Right lung (tissue), 5 donors: ENCODE results near the gene SLF2. TPM values are rescaled to one million over a fixed set of nuclear protein-coding genes. Genes with fewer than 3 reads are reported as not detected.

Source experiments
- DNase-seq, 2 donors: peaks; one replicate each; pipeline ENCODE4 v3.0.0-alpha.2; 2013
- polyA plus RNA-seq, 5 donors: library from polyadenylated mRNA; unstranded; fragments of 120-200 nt; gene quantifications; one replicate each; pipeline versions ENCODE4 v1.2.1 to v1.2.3, GENCODE V29; 2013; ENCODE audit warnings: inconsistent platforms in 1 of 5, low replicate concordance in 1 of 5; ENCODE audit not compliant: insufficient read length in 5 of 5, insufficient read depth in 1 of 5

Gene SLF2
- polyA plus RNA-seq, 5 donors = 47.4 to 70.5 (median 57.0) TPM

DNA sequence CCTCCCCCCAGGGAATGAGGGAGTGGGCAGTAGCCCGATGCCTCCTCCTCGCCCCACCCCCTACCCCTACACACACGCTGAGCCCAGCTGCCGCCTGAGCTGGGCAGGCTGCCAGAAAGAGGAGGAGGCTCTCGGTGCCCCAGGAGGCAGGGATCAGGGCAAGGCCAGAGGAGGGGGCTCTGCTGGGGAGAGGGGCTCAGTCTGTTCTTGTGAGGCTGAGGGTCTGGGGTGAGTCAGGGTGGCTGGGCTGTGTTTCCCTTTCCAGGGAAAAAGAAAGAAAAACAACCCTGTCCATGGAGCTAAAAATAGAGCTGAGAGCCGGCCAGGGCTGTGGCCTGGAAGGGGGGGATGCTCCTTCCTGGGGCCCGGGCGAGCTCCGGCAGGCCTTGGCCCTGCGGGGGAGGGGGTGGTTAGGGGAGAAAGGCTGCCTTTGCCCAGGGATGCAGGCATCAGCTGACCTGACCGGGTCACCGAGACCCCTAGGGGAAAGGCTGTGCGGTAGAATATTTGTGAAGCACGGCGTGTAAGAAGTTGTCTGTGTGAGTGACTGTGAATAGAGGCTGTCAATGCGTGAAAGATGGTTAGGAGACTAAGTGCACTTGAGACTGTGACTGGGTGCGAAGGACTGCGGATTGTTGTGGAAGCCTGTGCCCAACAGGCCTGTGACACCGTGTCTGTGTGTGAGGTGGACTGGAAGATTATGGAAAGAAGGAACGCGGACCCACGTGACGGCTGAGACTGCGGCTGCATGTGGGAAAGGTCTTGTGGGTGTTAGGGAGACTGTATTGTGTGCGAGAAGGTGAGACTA lies 85.6 kb downstream of the SLF2 start:
- peak; percentile 92 to 93 for DNase-seq

DNA sequence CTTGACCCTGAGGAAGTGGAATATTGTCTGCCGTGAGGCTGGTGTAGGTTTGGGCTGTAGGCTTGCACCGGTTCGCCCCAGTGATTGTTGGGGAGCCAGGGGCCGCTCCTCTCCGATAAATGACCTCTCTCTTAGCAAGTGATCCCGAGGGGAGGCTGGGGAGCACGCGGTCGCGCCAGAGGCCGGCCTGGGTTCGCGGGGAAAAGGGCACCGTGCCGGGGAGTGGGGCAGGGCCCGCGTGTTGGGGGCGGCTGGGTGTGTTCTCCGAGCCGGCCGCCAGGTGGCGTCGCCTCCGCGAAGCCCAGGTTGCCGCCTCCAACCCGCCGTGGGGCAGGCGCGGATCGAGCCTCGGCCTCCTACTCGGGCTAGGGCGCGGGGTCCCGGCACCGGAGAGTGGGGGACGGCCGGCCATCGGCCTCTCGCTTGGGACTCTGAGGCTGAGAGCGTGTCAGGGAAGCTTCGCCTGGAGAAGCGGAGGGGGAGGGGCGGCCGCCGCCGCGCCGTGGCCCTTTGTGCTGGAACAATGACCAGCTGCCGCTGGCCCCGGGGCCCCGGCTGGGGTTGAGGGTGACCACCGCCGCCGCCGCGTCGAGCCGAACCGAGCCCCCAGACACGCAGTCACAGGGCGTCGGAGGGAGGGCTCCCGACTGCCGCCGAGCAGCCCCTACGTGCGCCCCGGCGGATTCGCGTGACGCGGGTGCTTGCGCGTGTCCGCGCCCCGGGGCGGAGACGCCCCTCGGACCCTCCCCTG lies 86.4 kb downstream of the SLF2 start:
- peak; percentile 88 to 90 for DNase-seq

DNA sequence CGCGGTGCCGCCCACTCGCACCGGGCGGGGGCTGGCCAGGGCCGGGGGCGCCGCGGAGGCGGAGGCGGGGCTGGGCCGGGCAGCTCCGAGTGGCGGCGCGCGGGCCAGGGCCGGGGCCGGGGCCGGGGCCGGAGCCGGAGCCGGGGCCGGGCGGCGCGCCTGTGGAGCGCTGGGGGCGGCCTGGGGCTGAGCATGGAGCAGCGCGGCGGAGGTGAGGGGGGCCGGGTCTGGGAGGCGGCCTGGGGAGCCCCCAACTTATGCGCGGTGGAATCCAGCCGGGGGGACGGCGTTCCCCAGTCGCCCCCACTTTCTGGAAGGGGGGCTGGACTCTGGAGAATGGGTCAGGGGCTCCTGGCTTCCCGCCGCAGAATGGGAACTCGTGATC lies 87.0 kb downstream of the SLF2 start, which contains the start of gene LZTS2:
LZTS2 (plus strand) TSS at position 67 of the 385 bp plus-strand sequence. CDS start 2,731 bp downstream, outside the sequence.
- DNase-seq = no peak

DNA sequence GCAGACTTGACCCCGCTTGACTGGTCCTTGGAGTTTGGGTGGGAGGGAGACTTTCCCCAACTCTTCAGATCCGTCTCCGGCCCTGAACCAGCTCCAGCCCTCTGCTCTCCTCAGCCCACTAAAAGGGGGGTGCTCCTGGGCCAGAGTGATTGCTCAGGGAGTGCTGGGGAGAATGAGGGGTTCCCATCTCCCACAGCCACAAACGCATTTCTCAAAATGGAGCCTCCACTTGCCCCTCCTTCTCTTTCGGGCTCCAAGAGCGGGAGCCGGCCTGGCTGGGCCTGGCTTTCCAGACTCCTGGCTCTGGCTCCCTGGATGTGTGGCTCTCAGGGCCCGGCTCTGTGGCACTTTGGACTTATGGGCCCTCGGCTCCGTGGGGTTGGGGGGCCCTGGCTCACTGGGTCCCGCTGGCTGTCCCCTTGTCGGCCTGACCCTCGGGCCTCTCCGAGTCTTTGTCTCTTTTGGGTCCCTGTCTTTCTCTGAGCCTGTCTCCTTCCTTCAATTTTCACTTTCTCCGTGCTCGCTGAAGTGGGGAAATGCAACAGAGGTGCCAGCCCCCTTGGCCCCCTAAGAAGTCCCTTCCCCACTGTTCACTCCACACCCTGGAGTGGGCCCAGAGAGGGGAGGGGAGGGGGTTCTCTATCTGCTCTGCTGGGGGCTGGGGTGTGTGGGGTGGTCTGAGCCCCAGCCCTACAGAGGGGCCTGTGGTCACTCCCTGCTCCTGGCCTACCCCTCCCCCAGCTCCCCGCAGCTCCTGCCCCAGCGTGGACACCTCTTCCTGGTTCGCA lies 87.6 kb downstream of the SLF2 start:
- no peak for DNase-seq

DNA sequence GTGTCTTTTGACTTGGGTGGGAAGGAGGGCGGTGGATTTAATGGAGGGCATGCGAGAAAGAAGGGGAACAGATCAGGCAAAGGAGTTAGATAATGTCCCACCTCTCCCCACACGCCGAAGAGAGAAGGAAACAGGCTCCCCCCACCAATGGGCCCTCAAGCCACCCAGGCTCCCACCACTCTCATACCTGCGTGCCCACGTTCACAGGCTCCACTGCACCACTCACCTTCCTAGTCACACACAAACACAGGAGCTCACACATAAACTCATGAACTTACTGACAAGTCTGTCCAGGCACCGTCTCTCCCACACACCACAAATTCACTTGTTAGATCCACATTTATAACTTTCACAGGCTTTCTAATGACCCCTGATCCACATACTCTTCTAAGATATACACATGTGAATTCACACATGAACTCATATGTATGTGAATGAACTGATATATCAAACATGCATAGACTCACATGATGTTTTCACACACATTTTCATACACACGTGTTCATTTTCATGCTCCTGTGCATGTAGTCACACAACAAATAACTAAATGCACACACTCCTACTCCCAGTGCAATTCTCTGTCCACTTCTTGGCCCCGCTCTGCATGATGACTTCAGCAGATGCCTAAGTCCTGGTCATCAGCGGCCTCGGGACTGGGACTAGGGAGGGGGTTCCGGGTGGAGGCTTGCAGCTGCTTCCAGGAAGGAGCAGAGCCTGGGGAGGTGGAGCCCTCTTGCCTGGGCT lies 88.3 kb downstream of the SLF2 start:
- DNase-seq = peak; percentile 83 to 87

DNA sequence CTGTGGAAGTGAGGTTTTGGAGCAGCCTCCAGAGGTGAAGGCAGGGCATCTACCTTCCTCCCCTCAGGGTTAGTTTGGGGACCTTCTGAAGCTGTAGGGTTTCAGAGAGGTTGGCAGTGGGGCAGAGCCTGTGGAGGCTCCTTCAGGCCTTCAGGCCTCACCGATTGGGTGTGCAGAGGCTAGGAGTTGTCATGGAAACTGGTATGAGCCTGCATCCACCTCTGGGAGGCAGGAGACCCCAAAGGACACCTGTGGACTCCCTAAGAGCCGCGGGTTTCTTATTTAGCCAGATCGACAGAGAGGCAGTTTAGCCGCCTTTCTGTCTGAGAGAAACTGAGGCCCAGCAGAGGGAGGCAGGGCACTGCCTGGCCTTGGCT lies 88.9 kb downstream of the SLF2 start:
- DNase-seq = no peak

DNA sequence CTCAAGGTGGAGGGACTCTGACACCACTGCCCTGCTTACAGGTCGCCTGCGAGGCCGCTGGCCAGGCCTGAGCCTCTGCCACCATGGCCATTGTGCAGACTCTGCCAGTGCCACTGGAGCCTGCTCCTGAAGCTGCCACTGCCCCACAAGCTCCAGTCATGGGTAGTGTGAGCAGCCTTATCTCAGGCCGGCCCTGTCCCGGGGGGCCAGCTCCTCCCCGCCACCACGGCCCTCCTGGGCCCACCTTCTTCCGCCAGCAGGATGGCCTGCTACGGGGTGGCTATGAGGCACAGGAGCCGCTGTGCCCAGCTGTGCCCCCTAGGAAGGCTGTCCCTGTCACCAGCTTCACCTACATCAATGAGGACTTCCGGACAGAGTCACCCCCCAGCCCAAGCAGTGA lies 89.7 kb downstream of the SLF2 start:
- no peak for DNase-seq

DNA sequence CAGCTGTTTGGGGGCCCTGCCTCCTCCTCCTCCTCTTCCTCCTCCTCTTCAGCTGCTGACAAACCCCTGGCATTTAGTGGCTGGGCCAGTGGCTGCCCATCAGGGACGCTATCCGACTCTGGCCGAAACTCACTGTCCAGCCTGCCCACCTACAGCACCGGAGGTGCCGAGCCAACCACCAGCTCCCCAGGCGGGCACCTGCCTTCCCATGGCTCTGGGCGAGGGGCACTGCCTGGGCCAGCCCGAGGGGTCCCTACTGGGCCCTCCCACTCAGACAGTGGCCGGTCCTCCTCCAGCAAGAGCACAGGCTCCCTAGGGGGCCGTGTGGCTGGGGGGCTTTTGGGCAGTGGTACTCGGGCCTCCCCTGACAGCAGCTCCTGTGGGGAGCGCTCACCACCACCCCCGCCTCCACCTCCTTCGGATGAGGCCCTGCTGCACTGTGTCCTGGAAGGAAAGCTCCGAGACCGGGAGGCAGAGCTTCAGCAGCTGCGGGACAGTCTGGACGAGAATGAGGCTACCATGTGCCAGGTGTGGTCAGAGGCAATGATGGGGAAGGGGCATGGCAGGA lies 91.0 kb downstream of the SLF2 start:
- no peak for DNase-seq

DNA sequence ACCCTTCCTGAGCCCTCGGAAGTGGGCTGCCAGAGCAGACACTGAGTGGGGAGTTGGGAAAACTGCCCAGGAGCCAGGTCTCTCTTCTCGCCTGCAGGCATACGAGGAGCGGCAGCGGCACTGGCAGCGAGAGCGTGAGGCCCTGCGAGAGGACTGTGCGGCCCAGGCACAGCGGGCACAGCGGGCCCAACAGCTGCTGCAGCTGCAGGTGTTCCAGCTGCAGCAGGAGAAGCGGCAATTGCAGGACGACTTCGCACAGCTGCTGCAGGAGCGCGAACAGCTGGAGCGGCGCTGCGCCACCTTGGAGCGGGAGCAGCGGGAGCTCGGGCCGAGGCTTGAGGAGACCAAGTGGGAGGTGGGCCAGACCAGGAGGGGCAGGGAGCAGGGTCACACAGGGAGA lies 92.6 kb downstream of the SLF2 start:
- DNase-seq = no peak

DNA sequence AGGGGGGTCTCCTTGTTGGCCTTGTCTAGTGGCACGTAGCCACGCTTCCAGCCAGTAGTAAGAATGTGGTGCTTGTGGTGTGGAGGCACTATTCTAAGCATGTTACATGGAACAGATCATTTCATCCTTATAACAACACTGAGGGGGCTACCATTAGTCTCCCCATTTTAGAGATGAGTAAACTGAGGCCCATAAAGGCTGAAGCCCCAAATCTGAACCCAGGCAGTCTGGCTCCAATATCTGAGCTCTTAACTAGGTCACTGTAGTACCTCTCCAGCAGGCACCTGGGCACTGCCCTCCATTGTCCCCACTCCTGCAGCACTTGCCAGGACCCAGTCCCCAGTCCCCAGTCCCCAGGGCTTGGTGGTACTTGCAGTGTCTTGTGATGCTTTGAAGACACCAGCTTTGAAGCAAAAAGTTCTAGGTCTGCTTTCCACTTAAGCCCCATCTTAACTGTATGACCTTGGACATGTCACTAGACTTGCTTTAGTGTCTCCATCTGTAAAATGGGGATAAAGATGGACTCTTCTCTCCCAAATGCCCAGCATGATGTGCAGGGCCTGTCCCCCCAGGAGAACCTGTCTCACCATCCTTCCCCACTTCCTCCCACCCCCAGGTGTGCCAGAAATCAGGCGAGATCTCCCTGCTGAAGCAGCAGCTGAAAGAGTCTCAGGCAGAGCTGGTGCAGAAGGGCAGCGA lies 93.3 kb downstream of the SLF2 start:
- no peak for DNase-seq

DNA sequence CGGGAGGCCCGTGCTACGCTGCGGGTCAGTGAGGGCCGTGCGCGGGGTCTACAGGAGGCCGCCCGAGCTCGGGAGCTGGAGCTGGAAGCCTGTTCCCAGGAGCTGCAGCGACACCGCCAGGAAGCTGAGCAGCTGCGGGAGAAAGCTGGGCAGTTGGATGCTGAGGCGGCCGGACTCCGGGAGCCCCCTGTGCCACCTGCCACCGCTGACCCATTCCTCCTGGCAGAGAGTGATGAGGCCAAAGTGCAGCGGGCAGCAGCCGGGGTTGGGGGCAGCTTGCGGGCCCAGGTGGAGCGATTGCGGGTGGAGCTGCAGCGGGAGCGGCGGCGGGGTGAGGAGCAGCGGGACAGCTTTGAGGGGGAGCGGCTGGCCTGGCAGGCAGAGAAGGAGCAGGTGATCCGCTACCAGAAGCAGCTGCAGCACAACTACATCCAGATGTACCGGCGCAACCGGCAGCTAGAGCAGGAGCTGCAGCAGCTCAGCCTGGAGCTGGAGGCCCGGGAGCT lies 93.9 kb downstream of the SLF2 start:
- DNase-seq = no peak

DNA sequence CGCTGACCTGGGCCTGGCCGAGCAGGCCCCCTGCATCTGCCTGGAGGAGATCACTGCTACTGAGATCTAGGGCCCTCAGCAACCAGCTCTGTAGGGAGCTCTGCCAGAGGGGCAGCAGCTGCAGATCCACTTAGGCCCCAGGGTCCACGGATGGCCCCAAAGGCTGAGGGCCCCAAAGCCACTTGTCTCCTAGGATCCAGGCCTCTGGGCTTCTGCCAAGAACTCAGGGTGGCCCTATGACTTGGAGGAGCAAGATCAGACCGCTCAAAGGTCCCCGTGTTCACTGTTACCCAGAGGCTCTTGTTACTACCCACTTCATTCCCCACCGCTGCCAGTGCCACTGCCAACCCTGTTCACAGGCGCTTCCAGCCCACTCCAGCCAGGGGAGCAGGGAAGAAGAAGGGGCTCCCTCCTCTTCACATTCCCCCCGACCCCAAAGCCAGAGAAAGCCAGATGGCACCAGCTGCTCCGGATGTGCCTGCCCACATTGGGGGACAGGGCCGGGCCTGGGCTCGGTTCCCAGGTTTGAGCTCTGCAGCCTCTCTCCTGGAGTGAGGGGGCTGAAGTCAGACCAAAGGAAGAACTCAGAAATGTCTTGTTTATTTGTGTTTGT lies 94.4 kb downstream of the SLF2 start:
- DNase-seq = peak in 1 of 2 donors; percentile 77

DNA sequence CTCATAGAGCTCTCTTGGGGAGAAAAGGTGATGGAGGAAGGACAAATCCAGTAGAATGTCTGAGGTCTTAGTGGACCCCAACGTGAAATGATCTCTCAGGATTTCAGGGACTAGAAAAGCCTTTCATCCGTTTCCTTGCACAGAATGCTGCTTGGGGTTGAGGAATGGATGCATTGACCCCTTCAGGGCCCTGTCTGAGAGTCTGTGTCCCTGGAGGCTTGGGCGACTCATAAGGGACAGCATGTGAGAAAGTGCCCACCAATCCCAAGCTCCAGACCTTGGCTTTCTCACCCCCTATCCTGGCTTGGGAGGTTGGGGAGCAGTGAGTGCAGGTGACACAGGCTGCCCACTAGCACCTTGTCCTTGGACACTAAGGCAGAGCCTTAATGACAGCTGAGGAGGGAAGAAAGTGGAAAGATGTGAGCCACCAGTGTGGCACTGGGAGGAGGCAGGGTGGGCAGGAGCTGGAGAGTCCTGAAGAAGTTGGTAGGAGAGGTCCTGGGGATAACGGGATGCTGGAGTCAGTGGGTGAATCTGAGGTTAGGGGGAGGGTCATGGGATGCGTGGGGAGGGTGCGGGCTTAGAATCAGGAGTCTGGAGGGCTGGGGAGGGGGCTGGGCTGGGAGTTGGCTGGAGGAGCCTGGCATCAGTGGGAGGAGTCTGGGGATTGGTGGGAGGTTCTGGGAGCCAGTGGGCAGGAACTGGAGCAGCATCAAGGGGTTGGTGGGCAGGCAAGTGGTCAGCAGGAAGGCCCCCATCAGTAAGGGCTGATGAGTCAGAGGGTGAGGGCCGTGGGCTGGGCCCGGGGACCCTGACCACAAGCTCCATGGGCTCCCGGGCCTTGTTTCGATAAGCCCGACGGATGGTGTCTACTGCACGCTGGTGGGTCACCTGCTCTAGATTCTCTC lies 95.4 kb downstream of the SLF2 start:
- DNase-seq = no peak

DNA sequence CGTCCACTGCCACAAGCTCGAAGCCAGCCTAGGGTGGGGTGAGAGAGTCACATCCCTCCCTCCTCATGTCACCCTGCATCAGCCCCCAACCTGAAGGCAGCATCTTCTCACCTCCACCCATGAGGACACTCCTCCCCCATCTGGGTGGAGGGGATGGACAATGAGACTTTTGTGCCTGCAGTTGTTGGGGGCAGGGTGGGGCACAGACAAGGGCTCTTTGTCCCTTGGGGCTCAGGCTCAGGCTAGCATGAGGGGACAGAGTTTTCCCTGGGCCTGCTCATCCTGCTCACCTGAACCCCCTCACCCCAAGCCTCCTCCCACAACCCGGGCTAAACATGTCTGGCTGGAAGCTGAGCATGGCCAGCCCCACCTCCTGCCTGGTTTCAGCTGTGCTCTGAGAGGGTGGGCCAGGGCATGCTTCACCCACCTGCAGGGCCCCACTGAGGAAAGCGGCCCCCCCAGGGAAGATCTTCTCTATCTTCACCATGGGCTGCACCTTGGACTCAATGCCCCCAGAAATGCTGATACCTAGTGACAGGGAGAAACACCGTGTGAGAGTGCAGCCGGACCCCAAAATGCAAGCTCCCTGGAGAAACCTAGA lies 96.2 kb downstream of the SLF2 start:
- no peak for DNase-seq

DNA sequence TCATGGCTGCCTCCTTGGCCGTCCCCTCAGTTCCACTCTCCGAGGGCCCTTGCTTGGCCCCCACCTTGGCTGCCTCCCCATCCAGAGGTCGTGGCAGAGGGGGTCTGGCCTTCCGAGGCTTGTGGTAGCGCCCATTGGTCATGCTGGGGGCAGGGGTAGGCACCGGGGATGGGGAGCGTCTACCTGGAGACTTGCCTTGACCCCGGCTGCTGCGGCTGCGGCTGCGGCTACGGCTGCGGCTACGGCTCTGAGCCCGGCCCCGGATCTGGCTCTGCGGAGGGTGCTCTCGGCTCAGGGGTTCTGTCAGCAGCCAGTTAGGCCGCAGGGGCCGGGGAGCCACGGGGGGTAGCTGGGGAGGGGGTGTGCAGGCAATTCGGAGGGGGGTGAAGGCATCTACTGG lies 97.6 kb downstream of the SLF2 start:
- no peak for DNase-seq

DNA sequence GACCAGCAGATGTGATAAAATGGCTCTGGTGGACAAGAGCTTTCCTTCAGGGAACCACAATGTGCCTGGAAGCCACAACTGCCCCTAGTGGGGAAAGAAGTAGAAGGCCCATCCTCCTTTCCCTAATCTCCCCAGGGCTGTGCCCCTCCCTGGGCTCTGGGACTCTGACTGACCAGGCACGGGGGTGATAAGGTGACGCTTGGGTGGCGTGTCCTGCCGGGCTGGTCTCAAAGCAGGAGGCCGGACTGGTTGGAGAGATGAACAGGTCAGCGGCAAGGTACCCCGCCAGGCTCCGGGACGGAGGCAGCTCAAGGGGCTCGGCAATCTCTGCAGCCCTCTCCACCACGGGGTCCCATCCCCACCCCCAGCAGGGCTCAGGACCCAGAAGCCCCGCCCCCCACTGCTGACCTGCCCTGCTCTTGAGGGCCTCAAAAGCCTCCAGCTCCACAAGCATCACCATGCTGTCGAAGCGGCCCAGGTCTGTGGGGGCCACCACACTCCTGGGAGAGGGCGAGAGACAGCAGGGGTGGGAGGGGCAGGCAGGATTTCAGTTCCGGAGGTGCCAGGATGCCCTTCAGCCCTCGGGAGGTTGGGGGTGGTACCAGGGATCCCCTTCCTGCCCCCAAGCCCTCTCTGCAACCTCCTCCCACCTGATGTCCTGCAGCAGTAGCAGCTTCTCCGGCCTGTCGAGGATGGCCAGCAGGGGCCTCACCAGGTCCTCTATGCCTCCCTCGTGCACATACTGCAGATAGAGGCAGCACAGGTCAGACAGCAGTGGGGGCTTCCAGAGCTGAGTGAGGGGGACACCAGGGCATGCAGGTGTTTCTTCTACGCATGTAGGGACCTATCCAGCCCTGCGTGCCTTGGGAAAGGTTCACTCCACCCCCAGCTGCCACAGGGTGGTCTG lies 99.0 kb downstream of the SLF2 start:
- no peak for DNase-seq
